SK-N-SH treated with all-trans-retinoic acid at 6 μM for 48 hours (cell line): Measurements from ENCODE around the gene FBXO48.

Experiments used
- ATAC-seq: fragments of 200-7000 bp; cut with Tn5 transposase; 3 replicates; pipeline ENCODE4 v1.9.1; 2020; ENCODE audit warnings: mild to moderate bottlenecking, moderate library complexity
- BACH2 ChIP-seq: fragments of 250-450 bp; sonication (Bioruptor Pico); IDR thresholded peaks from 2 replicates; pipeline ENCODE4 v1.9.0; 2021; ENCODE audit warnings: mild to moderate bottlenecking, borderline replicate concordance
- CREB5 ChIP-seq: fragments of 250-450 bp; sonication (Bioruptor Pico); IDR thresholded peaks from 2 replicates; pipeline ENCODE4 v1.5.1; 2020; ENCODE audit warnings: low read depth, mild to moderate bottlenecking, moderate library complexity
- ESRRG ChIP-seq: fragments of 250-450 bp; sonication (Bioruptor Pico); IDR thresholded peaks from 2 replicates; pipeline ENCODE4 v1.6.1; 2021; ENCODE audit warnings: mild to moderate bottlenecking
- GLIS3 ChIP-seq: fragments of 250-450 bp; sonication (Bioruptor Pico); IDR thresholded peaks from 2 replicates; pipeline ENCODE4 v1.5.0; 2020; ENCODE audit warnings: mild to moderate bottlenecking, moderate library complexity
- PATZ1 ChIP-seq: fragments of 250-450 bp; sonication (Bioruptor Pico); IDR thresholded peaks from 2 replicates; pipeline ENCODE4 v1.8.0; 2020; ENCODE audit warnings: mild to moderate bottlenecking, moderate library complexity, borderline replicate concordance
- RARB ChIP-seq: fragments of 250-450 bp; sonication (Bioruptor Pico); IDR thresholded peaks from 2 replicates; pipeline ENCODE4 v1.8.0; 2021; ENCODE audit warnings: mild to moderate bottlenecking, moderate library complexity
- SNAI2 ChIP-seq: fragments of 250-450 bp; sonication (Bioruptor Pico); IDR thresholded peaks from 2 replicates; pipeline ENCODE4 v1.5.0; 2020; ENCODE audit warnings: mild to moderate bottlenecking, moderate library complexity
- TCF4 ChIP-seq: fragments of 250-450 bp; sonication (Bioruptor Pico); IDR thresholded peaks from 2 replicates; pipeline ENCODE4 v1.8.0; 2021; ENCODE audit warnings: mild to moderate bottlenecking, moderate library complexity, borderline replicate concordance
- TOX ChIP-seq: fragments of 250-450 bp; sonication (Bioruptor Pico); IDR thresholded peaks from 2 replicates; pipeline ENCODE4 v1.8.0; 2021; ENCODE audit warnings: mild to moderate bottlenecking, moderate library complexity, borderline replicate concordance
- TSHZ2 ChIP-seq: fragments of 250-450 bp; sonication (Bioruptor Pico); IDR thresholded peaks from 2 replicates; pipeline ENCODE4 v1.5.0; 2020; ENCODE audit warnings: mild to moderate bottlenecking, moderate library complexity
- ZC3H10 ChIP-seq: fragments of 250-450 bp; sonication (Bioruptor Pico); IDR thresholded peaks from 2 replicates; pipeline ENCODE4 v1.5.1; 2021; ENCODE audit warnings: mild to moderate bottlenecking, moderate library complexity
- ZFP3 ChIP-seq: fragments of 250-450 bp; sonication (Bioruptor Pico); IDR thresholded peaks from 2 replicates; pipeline ENCODE4 v1.5.0; 2020; ENCODE audit warnings: mild to moderate bottlenecking, moderate library complexity
- ZFP30 ChIP-seq: fragments of 450-650 bp; formaldehyde crosslinking; IDR thresholded peaks from 2 replicates; pipeline ENCODE4 v1.5.0; 2022; ENCODE audit warnings: mild to moderate bottlenecking, moderate library complexity
- ZNF565 ChIP-seq: fragments of 450-650 bp; formaldehyde crosslinking; conservative IDR thresholded peaks from 2 replicates; pipeline ENCODE4 v1.5.0; 2020; ENCODE audit warnings: low read depth, mild to moderate bottlenecking, moderate library complexity
- ZNF8 ChIP-seq: fragments of 450-650 bp; formaldehyde crosslinking; IDR thresholded peaks from 2 replicates; pipeline ENCODE4 v1.5.0; 2020; ENCODE audit warnings: mild to moderate bottlenecking, moderate library complexity
- TF ChIP-seq, protein P1 (sequence below): fragments of 250-450 bp; sonication (Bioruptor Pico); IDR thresholded peaks from 2 replicates; pipeline ENCODE4 v1.8.0; 2021; ENCODE audit warnings: low read depth, mild to moderate bottlenecking, moderate library complexity, borderline replicate concordance
- TF ChIP-seq, protein P2 (sequence below): fragments of 250-450 bp; sonication (Bioruptor Pico); IDR thresholded peaks from 2 replicates; pipeline ENCODE4 v1.5.1; 2021; ENCODE audit warnings: mild to moderate bottlenecking, moderate library complexity

The FBXO48 gene

GRCh38 chr2:68436270-68436669, 30.8 kb downstream of the FBXO48 start (continued):
- no peak for TF ChIP-seq TSHZ2 (CRISPR knock-in tag)
- TF ChIP-seq BACH2 (CRISPR knock-in tag): no peak
- TF ChIP-seq ZFP30: no peak
- no peak for TF ChIP-seq ESRRG (CRISPR knock-in tag)

GRCh38 chr2:68435615-68436014, 31.5 kb downstream of the FBXO48 start:
- ATAC-seq: no peak

GRCh38 chr2:68434981-68435380, 32.1 kb downstream of the FBXO48 start:
- no peak for TF ChIP-seq ESRRG (CRISPR knock-in tag)
- no peak for TF ChIP-seq ZNF8 (CRISPR knock-in tag)
- no peak for TF ChIP-seq PATZ1 (CRISPR knock-in tag)
- no peak for ATAC-seq

More at GRCh38 chr2:68435615-68436014, 31.5 kb downstream of the FBXO48 start:
- TF ChIP-seq ZC3H10 (CRISPR knock-in tag) (no peak), ESRRG (CRISPR knock-in tag) (no peak), TSHZ2 (CRISPR knock-in tag) (no peak), TOX (CRISPR knock-in tag) (no peak), PATZ1 (CRISPR knock-in tag) (no peak), ZNF565 (CRISPR knock-in tag) (no peak), SNAI2 (CRISPR knock-in tag) (no peak), GLIS3 (CRISPR knock-in tag) (no peak)
- TF ChIP-seq, protein P1, sequence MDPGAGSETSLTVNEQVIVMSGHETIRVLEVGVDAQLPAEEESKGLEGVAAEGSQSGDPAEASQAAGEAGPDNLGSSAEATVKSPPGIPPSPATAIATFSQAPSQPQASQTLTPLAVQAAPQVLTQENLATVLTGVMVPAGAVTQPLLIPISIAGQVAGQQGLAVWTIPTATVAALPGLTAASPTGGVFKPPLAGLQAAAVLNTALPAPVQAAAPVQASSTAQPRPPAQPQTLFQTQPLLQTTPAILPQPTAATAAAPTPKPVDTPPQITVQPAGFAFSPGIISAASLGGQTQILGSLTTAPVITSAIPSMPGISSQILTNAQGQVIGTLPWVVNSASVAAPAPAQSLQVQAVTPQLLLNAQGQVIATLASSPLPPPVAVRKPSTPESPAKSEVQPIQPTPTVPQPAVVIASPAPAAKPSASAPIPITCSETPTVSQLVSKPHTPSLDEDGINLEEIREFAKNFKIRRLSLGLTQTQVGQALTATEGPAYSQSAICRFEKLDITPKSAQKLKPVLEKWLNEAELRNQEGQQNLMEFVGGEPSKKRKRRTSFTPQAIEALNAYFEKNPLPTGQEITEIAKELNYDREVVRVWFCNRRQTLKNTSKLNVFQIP (CRISPR knock-in tag): no peak

- TF ChIP-seq ZNF565 (CRISPR knock-in tag): no peak
- no peak for TF ChIP-seq ZNF8 (CRISPR knock-in tag)
- no peak for TF ChIP-seq TOX (CRISPR knock-in tag)
- TF ChIP-seq TCF4: no peak
- no peak for TF ChIP-seq ESRRG (CRISPR knock-in tag)
- no peak for TF ChIP-seq ZFP3 (CRISPR knock-in tag)
- no peak for TF ChIP-seq ZC3H10 (CRISPR knock-in tag)
- no peak for TF ChIP-seq GLIS3 (CRISPR knock-in tag)
- no peak for TF ChIP-seq CREB5 (CRISPR knock-in tag)
- no peak for TF ChIP-seq RARB (CRISPR knock-in tag)
- TF ChIP-seq, protein P2, sequence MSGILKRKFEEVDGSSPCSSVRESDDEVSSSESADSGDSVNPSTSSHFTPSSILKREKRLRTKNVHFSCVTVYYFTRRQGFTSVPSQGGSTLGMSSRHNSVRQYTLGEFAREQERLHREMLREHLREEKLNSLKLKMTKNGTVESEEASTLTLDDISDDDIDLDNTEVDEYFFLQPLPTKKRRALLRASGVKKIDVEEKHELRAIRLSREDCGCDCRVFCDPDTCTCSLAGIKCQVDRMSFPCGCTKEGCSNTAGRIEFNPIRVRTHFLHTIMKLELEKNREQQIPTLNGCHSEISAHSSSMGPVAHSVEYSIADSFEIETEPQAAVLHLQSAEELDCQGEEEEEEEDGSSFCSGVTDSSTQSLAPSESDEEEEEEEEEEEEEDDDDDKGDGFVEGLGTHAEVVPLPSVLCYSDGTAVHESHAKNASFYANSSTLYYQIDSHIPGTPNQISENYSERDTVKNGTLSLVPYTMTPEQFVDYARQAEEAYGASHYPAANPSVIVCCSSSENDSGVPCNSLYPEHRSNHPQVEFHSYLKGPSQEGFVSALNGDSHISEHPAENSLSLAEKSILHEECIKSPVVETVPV (CRISPR knock-in tag): no peak
- no peak for TF ChIP-seq ZFP30
- no peak for ATAC-seq
Measured at GRCh38 chr2:68432696-68433658, 34.1 kb downstream of the FBXO48 start.
